HL-60/S4 (cell line): Measurements from ENCODE around the gene NEXMIF.
"Not testable (repeated sequence)": the region's sequence is repeated elsewhere in the genome, so short reads cannot be mapped to it uniquely, and the experiment has no call there.

Experiments
- in situ Hi-C: fragments of 300-500 bp; cut with MboI; formaldehyde crosslinking; loops from 2 replicates; pipeline ENCODE4 v1.14.3; 2022; ENCODE audit warnings: low sequenced_read_pairs

The NEXMIF gene

DNA sequence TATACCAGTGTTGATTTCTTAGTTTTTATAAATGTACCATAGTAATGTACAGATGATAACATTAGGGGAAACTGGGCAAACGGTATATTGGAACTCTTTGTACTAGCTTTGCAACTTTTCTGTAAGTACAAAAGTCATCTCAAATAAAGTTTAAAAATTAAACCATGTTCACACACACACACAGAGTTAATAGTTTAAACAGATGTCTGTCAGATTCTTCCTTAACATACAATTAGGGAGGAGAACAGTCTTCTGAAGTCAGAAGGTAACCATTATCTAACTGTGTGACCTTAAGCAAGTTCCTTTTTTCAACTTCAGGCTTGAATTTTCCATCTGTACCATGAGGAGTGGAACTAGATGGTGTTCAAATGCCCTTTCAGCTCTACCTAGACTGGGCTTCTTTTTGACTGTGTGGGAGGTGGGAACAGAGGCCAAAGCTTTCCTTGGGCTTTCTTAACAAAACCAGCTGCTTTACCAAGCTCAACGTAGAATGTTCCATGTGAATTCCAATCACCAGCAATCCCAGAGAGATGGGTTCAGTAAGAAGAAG, 127.8 kb downstream of the NEXMIF start:
- in situ Hi-C loops: no loop called here

DNA sequence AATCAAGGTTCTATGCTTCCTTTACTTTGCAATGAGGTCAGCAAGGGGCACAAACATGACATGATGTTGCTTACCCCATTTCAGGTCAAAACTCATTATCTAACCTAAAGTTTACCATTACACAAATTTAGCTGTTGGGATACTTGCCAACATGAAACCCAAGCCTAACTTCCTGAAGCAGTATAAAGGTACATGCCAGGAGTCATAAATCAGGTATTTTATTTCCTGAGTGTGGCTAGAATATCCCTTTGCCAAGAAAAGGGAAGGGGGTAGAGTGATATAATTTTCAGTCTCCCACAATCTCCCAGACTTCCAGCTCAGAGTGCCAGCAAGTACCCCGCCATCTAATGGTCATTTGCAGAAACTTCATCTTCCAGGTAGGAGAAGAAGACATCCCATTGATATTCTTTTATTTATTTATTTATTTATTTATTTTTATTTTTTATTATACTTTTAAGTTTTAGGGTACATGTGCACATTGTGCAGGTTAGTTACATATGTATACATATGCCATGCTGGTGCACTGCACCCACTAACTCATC, 136.6 kb downstream of the NEXMIF start:
- in situ Hi-C loops: no loop called here

DNA sequence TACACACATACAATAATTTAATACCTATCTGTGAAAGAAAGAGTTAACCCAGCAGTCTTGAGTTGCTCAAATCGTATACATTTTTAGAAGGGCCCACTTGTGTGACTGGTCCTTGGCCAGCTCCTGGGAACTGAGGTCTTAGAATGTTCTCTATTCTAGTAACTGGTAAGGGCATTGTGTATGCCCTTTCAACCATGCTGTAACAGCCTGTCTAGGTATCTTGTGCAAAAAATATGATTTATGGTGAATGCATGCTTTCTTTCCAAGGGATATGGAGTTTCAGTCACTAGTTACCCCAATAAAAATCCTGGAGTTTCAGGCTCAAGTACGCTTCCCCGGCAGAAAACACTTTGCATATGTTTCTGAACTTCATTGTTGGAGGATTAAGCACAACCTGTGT, 140.6 kb downstream of the NEXMIF start:
- in situ Hi-C loops: no loop called here

DNA sequence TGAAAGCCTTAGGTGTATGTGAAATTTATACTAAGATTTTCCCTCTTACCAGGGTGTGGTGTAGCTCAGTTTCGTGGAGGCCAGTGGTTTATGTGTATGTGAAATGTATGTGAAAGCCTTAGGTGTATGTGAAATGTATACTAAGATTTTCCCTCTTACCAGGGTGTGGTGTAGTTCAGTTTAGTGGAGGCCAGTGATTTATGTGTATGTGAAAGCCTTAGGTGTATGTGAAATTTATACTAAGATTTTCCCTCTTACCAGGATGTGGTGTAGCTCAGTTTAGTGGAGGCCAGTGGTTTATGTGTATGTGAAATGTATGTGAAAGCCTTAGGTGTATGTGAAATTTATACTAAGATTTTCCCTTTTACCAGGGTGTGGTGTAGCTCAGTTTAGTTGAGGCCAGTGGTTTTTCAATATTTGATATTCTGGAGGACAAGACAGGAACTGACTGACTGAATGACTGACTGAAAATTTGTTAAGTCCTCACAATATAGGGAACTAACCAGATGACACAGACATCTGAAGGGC, 143.7 kb downstream of the NEXMIF start:
- in situ Hi-C loops: no loop called here

DNA sequence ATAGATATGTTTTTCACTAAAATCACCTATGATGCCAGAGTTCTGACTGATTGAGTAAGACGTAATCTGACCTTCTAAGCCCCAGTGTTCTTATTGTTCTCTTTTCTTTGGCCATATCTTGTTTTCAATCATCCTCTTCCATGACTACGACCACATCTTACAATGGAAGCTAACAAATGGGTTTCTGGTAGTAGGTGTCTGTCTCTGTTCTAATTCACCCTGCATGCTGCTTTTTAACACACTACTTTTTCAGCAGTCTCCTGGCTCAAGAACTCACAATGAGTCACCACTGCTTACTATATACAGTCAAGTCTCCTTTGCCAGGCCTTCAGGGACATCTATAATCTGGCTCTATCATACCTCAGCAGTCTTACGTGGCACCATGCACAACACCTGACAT, 146.1 kb downstream of the NEXMIF start:
- in situ Hi-C loops: no loop called here

- in situ Hi-C loops: no loop called here
Measured at GRCh38 chrX:74774988-74775387, 150.3 kb downstream of the NEXMIF start.

DNA sequence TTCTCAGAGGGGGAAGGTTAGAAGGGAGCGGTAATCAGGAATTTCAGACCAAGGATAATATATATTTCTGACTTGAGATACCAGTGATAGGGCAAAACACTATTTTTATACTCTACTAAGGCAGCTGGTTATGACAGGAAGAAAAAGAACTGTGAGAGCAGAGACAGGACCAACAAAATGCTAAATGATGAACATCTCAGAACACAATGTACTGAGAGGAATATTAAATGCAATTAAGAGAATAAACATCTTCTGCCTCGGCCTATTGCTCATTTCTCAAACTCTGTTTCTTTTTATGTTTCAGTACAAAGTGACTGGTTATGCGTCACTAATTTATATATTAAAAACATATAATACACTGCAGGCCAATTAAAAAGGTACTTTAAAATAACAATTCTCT, 188.8 kb downstream of the NEXMIF start:
- in situ Hi-C loops: no loop called here

GRCh38 chrX:74705269-74705668, 220.0 kb downstream of the NEXMIF start:
- in situ Hi-C loops: no loop called here

DNA sequence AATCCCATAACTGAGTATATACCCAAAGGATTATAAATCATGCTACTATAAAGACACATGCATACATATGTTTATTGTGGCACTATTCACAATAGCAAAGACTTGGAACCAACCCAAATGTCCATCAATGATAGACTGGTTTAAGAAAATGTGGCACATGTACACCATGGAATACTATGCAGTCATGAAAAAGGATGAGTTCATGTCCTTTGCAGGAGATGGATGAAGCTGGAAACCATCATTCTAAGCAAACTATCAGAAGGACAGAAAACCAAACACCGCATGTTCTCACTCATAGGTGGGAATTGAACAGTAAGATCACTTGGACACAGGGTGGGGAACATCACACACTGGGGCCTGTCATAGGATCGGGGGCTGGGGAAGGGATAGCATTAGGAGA, 223.9 kb downstream of the NEXMIF start:
- in situ Hi-C loops: not testable (repeated sequence)

GRCh38 chrX:74684466-74684865, 240.8 kb downstream of the NEXMIF start:
- in situ Hi-C loops: no loop called here
